Activated effector memory CD4-positive, alpha-beta T cell treated with Interleukin-2 at 50 U/mL for 16 hours (primary cell): ENCODE measurements around the gene NLK.
"Not testable (repeated sequence)": the region's sequence is repeated elsewhere in the genome, so short reads cannot be mapped to it uniquely, and the experiment has no call there.

Experiments used
- DNase-seq: peaks from one replicate; pipeline ENCODE4 v3.0.0-alpha.2; 2020

Gene NLK

DNA sequence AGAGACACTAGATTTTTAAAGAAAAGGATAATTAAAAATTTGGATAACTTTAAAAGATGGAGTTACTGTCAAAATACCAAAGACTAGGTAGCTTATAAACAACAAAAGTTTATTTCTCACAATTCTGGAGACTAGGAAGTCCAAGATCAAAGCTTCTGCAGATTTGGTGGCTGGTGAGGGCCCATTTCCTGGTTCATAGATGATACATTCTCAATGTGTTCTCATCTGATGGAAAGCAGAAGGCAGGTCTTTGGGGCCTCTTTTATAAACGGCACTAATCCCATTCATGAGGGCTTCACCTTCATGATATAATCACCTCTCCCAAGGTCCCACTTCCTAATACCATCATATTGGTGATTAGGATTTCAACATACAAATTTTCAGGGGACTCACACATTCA is 33.7 kb downstream of the NLK start:
- no peak for DNase-seq

GRCh38 chr17:28077140-28077539 is 34.7 kb downstream of the NLK start:
- DNase-seq: not testable (repeated sequence)

GRCh38 chr17:28078341-28079229 is 36.1 kb downstream of the NLK start:
- DNase-seq: no peak

DNA sequence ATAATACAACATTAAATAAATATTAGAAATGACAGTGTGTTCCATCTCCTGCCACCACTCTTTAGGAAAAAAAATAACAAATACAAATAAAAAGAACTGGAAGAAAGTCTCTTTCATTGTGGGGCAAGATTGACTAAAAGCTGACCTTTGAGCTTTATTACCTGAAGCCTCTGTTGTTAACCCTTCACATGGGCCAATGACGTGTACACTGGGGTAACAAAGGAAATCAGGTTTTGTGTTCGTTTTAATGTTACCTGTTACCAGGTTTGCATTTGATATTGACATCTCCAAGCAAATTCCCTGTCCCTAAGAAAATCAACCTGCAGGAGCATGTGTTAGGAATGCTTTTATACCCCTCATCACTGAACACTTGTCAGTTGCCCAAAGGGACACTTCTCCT is 39.0 kb downstream of the NLK start:
- DNase-seq: no peak

GRCh38 chr17:28085766-28086165 is 43.3 kb downstream of the NLK start:
- no peak for DNase-seq

- DNase-seq: no peak
Measured at GRCh38 chr17:28086519-28086918, 44.0 kb downstream of the NLK start.

GRCh38 chr17:28087743-28088142 is 45.3 kb downstream of the NLK start:
- no peak for DNase-seq

DNA sequence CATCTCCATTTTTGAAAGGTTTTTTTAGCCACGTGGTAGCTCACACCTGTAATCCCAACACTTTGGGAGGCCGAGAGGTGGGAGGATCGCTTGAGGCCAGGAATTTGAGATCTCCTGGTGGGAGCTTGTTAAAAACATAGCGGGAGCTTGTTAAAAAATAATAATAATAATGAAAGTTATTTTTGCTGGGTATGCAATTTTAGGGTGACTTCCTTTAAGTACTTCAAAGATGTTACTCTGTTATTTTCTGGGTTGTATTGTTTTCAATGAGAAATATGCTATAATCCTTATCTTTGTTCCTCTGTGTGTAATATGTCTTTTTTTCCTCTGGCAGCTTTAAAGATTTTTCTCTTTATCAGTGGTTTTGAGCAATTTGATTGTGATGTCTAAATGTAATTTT is 48.1 kb downstream of the NLK start:
- no peak for DNase-seq

- no peak for DNase-seq
Measured at GRCh38 chr17:28092088-28092487, 49.6 kb downstream of the NLK start.

- DNase-seq: no peak
Measured at GRCh38 chr17:28093999-28094716, 51.7 kb downstream of the NLK start.

DNA sequence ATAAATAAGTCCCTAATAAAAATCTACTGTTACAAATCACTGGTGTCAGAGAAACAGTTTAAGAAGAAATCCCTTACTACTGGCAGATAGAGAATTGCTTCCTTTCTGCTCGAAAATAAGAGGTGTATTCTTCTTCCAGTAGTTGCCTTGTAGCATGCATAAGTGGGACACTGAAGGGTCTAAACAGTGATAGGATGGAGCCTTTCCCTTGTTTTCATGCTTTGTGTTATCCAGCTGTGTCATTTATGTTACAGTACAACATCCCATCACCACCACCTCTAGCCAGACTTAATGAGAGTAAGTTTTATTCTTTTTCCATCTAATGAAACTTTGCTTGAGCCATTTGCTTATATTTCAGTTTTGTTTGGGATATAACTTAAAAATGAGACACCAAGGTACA is 54.3 kb downstream of the NLK start:
- no peak for DNase-seq

GRCh38 chr17:28097254-28097653 is 54.8 kb downstream of the NLK start:
- DNase-seq: no peak

GRCh38 chr17:28097901-28098300 is 55.4 kb downstream of the NLK start:
- DNase-seq: no peak

GRCh38 chr17:28098591-28098990 is 56.1 kb downstream of the NLK start:
- DNase-seq: not testable (repeated sequence)

GRCh38 chr17:28100251-28100650 is 57.8 kb downstream of the NLK start:
- DNase-seq: no peak

- DNase-seq: no peak
Measured at GRCh38 chr17:28100936-28101335, 58.5 kb downstream of the NLK start.

DNA sequence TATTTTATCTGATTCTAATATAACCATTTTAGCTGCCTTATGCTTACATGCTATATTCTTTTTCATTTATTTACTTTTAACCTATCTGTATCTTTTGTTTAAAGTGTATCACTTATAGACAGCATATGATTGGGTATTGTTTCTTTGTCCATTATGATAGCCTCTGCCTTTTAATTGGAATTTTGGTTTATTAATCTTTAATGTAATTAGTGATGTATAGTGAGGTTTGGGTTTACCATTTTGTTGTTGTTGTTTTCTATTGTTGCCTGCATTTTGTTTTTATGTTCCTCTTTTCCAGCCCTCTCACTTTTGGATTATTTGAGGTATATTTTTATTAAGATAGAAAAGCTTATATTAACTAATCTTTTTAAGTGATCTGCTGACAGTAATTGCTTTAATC is 59.4 kb downstream of the NLK start:
- DNase-seq: no peak

- no peak for DNase-seq
Measured at GRCh38 chr17:28105501-28105900, 63.0 kb downstream of the NLK start.

DNA sequence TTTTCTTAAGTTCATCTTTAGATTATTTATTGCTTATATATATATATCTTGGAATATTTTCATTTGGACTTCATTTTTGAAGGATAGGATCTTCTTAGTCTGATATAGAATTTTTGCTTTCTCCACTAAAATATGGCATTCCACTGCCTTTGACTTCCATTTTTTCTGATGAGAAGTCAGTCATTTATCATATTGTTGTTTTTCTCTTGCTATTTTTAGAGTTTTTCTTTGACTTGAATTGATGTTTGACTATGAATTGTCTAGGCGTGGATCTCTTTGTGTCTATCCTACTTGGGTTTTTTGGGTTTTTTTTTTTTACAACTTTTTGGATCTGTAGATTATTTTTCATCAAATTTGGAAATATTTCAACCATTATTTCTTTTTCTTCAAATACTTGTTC is 67.7 kb downstream of the NLK start:
- no peak for DNase-seq

GRCh38 chr17:28112181-28112580 is 69.7 kb downstream of the NLK start:
- DNase-seq: no peak

DNA sequence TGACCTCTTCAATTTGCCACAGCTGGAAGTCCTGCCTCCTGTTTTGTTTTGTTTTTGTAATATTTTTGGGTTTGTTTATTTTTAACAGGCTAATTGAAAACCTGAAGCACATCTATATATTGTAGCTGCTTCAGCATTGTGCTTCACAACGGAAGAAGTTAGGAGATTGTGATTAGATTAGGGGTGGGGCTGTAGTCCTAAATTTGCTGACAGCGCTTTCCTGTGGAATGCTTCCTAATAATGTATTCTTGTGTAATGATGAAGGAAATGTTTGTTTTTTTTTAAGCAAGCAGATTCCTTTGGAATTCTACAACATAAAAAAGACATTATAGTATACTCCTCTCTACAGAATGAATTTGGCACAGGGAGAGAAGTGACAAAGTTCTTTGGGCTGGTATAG is 70.1 kb downstream of the NLK start:
- no peak for DNase-seq

GRCh38 chr17:28113269-28113668 is 70.8 kb downstream of the NLK start:
- DNase-seq: no peak

DNA sequence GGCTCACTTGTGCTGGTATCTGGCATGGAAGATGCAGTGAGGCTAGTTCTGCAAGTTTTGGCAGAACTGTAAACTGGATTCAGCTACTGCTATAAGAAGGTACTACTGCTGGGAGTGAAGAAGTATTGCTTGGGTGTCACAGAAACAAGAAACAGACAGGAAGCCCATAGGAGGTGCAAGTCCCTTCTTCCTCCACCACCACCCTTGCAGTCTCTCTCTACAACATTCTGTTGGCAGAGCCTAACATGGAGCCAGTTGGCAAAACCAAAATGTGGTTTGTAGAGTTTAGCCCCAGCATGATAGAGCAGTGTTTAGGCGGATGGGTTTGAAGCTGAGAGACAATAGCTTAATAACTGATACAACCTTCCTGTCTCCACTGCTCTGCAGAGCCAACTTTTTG is 72.6 kb downstream of the NLK start:
- DNase-seq: no peak

GRCh38 chr17:28117304-28117703 is 74.8 kb downstream of the NLK start:
- DNase-seq: no peak
